ENCODE data around the gene SNED1.

DNA sequence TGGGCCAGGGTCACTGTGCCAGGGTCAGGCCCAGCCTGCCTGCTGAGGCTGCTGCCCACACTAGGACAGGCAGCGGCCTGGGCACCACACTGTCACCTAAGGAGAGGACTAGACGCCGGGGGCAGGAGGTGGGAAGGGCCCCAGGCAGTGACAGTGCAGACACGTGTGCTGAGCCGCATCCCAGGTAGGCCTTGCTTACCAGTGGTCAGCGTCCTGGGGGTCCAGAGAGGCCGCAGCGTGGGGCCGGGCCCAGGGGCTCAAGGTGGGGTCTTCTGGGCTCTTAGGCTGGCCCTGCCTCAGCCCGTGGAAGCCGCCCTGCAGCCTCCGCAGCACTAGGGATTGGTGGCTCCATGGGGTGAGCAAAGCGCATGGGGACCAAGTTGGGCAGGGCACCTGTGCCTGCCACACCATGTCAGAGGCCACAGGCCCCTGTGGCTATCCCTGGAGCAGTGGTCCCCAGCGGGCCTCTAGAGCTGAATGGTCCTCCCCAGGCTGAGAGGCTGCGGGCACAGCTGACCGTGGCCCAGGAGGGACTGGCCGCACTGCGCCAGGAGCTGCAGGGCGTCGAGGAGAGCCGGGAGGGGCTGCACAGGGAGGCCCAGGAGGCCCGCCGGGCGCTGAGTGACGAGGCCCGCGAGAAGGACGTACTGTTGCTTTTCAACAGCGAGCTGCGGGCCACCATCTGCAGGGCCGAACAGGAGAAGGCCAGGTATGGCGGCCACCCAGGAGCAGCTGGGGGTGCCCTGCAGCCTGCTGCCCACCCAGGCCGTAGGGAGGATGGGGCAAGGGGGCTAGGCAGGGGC lies 35.2 kb upstream of the SNED1 start:
- TF ChIP-seq, protein P1, sequence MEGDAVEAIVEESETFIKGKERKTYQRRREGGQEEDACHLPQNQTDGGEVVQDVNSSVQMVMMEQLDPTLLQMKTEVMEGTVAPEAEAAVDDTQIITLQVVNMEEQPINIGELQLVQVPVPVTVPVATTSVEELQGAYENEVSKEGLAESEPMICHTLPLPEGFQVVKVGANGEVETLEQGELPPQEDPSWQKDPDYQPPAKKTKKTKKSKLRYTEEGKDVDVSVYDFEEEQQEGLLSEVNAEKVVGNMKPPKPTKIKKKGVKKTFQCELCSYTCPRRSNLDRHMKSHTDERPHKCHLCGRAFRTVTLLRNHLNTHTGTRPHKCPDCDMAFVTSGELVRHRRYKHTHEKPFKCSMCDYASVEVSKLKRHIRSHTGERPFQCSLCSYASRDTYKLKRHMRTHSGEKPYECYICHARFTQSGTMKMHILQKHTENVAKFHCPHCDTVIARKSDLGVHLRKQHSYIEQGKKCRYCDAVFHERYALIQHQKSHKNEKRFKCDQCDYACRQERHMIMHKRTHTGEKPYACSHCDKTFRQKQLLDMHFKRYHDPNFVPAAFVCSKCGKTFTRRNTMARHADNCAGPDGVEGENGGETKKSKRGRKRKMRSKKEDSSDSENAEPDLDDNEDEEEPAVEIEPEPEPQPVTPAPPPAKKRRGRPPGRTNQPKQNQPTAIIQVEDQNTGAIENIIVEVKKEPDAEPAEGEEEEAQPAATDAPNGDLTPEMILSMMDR (IDR thresholded peaks at IDR 0.05; ENCODE audit: low read depth, low read length, poor library complexity, severe bottlenecking) = no peak
- no peak for TF ChIP-seq EZH2phosphoT487 (IDR thresholded peaks at IDR 0.05; ENCODE audit: borderline replicate concordance, low read length)

Measured in DOHH2 (cell line).